GM19238 (cell line): ENCODE data around the gene ITPKB.
"Not testable (repeated sequence)": the region's sequence is repeated elsewhere in the genome, so short reads cannot be mapped to it uniquely, and the experiment has no call there.

Source experiments
- DNase-seq: peaks from one replicate; pipeline ENCODE4 v3.0.0; 2011; ENCODE audit warnings: low spot score; ENCODE audit not compliant: insufficient read length

ITPKB gene

DNA sequence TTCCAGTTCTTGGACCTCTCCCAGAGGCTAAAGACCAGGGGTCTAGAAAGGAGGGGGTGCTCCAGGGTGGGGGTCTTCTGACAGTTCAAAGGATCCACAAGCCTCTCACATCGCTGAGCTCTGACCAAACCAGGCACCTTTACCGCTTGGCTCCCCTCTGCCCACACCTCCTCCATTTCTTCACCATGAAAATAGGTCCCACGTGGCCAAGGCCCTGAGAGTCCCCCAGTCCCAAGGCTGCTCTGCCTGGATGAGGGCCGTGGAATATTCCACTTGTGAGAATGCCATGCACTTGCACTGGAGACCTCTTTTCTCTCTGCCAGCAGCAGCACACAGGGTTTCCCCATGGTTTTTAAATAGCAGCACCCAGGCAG, 87.4 kb downstream of the ITPKB start:
- no peak for DNase-seq

DNA sequence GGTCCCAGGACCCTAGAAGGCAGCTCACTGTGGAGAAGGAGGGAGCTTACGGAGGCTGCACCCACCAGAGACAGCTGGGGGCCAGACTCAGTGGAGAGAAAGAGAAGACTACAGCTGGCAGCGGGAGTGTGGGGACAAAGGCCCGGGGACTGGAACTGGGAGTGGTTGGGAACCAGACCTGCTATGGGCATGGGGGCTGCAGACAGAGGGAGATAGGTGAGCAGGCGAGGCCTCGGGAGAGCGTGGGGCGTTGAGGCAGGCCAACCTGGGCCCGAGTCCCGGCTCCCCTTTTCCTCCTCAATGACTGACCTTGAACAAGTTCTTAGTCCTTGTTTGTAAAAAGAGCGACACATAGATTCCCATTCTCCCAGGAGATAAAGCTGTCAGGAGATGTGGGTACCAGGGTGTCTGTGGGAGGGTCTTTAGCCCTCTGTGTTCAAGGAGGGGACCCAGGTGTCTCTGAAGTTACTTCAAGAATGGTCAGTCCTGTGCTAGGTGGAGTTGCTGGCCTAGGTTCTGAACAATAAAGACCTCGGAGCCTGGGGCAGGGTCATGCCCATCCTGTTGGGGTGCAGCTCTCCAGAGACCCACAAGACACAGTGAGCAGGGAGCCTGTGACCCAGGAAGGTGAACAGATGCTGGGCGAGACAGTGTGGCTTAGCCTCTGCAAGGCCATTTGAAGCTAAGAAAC, 87.9 kb downstream of the ITPKB start:
- no peak for DNase-seq

DNA sequence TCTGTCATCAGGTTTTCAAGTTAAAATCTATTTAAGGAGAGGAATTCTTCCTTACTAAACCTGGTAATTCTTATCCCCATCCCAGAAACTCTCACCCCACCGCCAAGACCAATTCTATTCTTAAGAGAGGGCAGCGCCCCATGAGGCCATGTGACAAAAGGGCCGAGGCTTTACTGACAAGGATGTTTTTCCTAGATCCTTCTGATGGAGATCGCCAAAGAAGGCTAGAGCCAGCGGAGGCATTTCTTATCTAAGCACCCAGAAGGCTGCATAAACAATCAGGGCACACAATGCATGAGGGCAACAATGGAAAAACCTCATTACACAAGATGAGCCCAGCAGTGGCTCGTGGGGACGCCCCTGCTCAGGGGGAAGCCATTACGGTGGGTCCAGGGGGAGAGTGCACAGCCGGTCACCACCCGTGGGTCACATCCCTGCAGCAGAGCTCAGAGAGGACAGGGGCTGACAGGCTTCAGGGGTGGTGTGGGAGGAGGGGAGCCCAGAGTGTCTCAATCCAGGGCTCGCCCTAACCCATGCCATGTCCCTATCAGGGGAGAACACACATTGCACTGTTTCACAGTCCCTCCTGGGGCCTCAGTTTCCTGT, 88.7 kb downstream of the ITPKB start:
- no peak for DNase-seq

DNA sequence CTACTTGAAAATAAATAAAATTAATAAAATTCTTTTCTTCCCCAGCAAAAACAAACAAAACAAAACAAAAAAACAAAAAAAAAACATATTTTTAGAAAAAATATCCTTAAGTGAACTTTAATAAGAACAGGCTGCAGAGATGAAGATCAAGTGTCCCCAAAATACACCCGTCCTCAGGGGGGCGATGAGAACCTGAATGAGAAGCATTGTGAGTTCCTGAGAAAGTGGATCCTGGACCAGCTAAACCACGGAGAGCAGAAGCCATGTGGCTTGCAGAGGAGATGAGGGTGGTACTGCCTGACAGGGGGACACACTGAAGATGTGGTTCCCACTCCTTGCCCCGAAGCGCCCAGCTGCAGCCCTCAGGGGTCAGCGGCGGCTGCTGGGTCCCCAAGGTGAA, 89.3 kb downstream of the ITPKB start:
- DNase-seq, result no peak

DNA sequence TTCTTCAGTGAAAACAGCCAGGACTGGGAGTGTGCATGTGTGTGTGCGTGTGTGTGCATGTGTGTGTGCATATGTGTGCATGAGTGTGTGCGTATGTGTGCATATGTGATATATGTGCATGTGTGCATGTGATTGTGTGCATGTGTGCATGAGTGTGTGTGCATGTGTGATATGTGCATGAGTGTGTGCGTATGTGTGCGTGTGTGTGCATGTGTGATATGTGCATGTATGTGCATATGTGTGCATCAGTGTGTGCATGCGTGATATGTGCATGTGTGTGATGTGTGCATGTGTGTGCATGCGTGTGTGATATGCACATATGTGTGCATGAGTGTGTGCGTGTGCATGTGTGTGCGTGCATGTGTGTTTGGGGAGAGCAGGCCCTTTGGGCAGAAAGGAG, 89.8 kb downstream of the ITPKB start:
- no peak for DNase-seq

DNA sequence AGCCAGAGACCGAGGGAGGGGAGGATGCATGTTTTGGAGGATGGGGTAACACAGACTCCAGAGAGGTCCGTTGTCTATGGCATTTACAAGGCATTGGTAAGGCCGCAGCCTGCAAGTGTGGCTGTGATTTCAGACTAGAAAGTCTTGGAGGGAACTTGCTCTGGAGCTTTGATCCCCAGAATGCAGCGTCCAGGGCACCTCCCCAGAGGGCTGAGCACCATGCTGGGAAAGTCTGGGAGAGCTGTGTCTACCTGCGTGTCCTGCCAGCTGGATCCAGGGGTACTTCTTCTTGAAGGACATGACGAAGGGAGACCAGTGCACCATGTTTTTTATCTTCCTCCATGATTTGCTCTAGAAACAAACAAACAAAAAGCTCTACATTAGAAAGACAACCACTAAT, 90.7 kb downstream of the ITPKB start:
- DNase-seq, result no peak

DNA sequence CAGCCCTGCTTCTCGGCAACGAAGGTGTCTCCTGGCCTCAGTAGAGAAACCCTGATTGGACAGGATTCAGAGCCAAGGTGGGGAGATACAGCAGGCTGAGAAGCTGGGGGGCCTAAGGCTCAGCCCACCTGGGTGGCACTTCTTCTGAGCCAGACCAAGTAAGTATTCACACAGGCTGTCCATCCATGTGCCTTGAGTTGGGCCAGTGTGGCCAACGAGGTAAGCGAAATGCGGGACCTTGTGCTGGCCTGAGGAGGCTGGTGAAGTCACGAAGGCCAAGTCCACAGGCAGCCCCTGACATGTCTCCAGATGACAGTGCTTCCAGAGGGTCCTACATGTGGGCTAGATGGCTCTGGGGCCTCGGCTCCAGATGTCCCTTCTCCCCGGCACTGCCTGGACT, 91.4 kb downstream of the ITPKB start:
- no peak for DNase-seq

DNA sequence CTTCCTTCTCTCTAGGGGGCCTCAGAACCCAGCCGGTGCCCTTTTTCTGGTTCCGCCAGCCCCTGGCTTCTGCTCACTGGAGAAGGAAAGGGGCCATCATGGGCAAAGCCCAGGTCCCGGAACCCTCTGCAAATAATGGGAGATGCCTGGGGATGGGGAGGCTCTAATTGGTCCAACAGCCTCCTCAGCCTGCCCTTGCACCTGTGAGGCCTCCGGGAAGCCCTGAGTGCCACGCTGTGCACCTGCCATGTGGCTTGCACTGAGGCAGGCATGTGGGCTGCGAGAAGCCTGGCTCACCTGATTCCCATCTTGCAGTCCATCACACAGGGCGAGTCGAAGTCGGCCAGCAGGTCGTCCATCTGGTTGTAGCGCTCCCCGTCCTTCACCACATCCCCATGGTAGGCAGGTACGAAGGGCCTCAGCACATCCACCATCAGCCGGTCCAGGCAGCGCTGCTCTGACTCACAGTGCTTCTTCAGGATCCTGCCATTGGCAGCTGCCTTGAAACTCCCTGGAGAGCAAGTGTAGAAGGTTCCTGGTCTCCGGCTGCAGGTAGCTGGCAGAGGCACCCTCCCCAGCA, 92.1 kb downstream of the ITPKB start:
- DNase-seq, result no peak

DNA sequence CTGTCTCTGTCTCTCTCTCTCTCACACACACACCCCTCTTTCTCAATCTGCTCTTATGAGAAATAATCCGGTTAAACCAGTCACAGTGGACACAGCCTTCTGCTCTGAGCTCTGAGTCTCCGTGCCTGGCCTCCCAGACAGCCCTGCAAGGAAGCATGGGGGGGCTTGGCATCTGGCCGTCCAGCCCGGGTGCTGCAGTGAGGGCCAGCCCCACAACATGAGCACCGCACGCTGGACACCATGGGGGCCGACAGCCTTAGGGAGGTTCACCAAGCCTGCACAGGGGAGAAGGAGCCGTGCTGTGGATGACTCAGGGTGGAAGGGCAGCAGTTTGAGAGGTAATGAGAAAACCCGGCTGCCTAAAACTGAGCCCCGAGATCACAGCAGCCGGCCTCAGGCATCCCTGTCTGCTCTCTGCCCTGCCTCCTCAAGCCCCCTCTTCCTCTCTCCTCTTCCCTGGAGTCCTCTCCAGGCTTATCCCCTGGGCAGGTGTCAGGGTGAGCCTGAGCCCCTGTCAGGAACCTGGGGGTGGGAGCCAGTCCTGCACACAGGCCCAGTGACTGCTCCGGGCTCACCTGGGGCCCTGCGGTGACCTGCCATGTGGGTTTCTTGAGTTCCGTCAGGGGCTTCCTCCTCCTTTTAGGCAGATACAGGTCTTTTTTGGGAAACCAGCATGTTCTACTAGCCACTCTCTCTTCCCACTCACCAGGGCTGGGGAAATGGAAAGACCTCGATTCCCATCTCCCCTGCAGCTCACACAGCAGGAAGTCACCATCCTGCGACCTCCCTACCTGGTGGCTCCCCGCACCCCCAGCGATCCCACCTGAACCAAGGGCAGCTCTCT, 92.8 kb downstream of the ITPKB start:
- DNase-seq, result no peak

DNA sequence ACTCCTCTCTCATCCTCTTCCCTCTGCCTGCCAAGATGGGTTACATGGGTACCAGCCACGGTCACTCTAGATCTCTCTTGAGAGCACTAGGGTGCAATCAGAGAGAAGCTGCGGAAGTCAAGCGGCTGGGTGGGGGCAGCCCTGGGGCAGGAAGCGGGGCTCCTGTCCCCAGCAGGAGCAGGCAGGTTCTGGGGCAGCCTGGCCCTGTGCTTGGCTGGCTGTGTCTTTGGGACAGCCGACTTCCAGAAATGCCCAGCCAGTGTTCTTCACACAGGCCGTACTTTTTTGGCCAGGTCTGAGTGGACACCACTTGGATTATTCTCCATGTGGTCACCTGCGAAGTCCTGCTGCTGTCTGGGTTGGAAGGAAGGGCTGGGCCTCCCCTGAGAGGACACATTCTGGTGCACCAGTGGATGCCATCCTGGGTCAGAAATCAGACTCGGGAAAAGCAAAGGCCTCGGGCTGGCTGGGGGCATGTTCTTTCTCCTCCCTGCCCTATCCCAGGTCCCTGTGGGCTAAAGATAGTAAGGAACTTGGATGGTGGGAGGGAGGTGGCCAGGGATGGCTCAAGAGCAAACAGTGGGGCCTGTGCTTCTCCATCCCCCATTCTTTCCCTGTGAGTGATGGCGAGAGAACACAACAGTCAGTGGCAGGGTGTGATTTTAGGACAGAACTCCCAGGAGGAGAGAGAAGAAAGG, 93.7 kb downstream of the ITPKB start:
- DNase-seq, result no peak

DNA sequence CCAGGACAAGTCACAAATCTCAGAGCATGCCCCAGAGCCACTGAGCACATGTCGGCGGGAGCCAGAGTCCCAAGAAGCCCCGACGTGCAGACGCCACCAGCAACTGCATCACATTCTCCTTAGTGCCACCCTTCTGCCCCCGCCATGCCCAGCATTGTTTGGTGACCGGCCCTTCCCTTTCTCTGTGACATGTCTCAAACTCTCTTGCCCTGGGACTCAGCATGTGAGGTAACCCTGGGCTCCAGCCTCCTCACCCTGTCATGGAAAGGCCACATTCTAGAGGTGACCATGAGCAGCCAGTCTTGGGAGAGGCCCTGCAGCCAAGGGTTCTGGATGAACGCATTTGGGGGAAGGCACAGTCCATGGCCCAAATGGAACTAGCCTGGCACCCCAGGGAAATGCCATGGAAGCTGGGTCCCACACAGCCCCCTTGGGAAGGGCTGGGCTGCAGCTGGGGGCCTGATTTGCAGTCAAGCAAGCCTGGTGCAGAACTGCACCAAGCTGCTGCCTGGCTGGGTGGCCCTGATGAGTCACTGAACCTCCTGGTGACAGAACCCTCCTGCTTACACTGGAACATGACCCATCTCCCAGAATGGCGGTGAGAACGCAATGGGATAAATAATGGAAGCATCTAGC, 94.4 kb downstream of the ITPKB start:
- no peak for DNase-seq

DNA sequence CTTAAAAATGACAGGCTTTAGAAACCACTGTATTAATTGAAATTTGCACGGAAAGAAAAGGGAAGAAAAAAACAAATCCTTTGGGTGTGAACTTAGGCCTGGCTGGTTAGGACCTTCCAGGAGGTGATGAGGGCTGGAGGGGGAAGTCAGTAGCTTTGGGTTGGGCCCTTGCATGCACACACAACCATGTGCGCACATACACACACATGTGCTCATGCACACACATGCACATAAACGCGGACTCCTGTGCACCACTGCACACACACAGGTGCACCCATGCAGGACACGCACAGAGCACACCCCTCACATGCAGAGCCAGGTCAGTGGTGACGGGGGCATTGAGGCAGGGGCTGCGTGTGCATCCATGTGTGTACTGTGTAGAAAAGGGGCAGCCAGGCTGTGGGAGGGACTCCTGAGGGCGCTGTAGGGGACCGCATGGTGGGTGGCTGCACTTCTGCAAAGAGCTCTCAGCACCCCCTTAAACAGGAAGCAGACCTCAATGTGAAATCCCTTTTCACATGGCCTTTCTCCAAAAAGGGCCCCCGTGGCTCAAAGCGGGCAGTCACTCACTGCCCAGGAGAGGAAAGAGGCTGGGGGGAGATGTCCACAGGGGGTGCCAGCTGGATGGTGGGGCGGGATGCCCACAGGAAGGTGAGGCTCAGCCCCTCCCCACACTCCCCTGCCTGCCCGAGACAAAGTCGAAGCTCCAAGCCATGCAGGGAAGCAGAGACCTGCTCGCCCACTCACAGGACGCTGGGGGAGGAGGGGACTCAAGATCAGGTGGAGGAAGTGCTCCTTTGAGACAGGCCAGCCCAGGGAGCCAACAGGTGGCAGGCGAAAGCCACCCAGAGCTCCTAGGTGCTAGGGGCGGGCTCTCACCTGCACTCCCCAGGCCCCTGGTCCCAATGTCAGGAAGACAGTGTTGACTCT, 95.2 kb downstream of the ITPKB start:
- peak; percentile 58 for DNase-seq

DNA sequence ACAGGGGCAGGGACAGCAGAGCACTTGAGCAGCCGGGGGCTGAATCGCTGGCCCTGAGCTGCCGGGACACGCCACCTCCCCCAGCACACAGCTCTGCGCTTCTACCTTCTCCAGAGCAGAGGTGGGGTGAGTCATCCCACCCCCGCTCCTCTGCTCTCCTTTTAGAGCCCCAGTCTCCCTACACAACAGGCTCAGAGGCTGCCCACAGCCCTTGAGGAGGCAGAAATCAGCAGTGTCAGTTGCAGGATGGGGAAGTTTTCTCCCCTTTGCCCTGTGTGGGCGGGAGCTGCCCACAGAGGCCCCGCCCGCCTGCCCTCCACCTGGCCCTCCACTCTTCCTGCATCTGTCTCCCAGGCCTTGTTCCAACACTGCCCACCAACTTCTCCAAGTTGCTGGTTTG, 95.9 kb downstream of the ITPKB start:
- peak; percentile 62 for DNase-seq

DNA sequence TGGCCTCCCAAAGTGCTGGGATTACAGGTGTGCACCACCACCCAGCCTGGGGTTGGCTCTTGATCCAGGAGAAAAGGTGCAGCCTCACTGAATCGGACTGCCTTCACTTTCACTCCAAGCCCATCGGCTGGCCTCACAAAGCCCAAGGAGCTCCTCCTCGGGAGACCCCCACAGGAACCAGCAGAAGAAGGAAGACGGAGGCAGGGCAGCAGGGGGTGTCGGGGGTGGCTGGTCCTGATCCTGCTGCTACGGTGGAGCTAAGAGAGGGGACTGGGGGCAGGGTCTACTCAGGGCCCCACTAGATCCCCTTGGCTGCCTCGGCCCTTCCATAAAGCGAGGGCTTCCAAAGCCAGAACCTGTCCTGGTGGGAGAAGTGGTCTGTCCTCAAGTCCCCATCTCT, 96.7 kb downstream of the ITPKB start:
- no peak for DNase-seq

DNA sequence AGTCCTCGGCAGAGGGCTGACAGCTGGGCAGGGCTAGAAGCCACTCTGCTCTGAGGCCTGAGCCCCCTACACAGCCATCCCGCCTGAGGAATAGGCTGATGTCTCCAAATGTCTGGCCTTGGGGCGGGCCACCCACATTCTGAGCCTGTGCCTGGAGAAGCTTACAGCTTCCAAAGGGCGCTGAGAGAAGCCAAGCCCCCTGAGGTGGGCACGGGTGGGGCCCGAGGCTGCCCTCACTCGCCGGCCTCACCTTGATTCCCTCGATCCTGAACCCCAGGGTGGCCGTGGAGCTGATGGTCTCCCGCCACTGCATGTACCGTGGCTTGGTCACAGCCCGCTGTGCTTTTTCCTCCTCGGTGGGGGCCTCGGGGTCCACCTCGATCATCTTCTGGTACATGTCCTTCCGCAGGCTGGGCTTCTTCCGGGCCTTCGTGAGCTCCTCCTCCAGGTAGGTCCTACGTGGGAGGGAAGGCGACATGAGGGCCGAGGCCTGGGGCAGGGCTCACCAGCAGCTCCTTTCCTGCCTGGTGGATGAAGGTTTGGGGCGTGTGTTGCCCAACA, 97.3 kb downstream of the ITPKB start:
- DNase-seq, result no peak

DNA sequence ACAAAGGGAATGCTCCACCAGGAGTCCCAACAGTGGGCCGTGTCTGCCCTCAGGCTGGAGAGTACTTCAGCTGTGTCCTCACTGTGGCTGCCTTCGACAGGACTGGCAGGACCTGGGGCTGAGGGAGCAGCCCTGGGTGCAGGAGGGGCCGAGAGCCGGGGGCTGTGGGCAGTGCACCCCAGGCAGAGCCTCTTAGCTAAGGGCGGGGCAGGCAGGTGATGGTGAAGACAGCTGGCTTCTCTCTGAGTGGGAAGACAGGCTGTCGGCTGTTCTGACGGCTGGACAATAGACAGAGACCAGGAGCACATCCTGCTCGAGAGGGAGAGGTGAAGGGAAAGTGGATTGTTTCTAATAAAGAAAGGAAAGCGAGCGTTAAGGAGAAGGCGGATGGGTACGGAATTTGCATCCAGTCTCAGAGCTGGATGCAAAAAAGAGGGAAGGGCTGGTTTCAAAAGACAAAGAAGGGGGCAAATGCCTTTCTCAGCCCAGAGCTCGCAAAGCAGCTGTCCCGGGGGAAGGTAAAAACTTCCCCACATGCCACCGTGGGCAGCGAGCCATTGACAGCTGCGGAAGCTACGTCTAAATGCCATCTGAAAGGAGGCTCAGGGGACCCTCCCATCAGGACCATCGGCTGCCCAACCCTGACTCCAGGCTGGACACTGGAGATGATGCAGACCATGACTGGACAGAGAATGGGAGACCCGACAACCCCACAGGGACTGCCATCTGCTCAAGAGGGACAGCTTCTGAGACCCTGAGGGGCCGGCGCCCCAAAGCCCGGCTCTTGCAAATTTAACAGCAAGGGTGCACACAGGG, 98.6 kb downstream of the ITPKB start:
- no peak for DNase-seq

DNA sequence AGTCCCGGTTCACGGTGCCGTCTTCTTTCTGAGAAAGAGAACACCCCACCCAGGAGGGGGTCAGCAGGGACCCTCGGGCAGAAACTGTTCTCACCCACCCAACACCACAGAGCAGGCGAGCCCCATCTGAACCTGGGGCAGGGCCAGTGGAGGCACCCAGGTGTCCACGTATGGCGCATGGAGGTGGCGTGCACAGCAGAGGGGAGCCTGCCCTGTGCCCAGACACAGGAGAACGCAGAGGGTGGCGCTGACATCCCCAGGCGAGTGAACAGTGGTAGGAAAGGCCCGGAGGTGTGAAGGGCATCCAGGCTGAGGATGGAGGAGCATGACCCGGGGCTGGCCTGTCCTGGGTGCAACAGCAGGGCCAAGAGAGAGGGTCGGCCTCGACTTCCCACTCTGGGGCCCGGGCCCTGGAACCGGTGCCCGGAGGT, 99.4 kb downstream of the ITPKB start:
- DNase-seq, result no peak

DNA sequence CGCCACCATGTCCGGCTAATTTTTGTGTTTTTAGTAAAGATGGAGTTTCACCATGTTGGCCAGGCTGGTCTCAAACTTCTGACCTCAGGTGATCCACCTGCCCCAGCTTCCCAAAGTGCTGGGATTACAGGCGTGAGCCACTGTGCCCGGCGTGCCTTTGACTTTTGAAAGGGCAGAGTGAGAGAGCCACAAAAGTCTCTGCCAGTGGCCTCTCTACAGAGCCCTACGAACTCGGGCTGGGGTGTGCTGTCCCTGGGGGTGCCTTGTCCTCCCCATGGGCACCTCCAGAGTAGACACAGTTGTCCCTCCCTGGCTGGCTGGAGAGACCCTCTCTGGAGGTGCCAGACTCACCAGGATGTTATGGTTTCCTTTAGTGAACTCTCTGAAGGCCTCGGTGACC, 99.9 kb downstream of the ITPKB start:
- not testable (repeated sequence) for DNase-seq

DNA sequence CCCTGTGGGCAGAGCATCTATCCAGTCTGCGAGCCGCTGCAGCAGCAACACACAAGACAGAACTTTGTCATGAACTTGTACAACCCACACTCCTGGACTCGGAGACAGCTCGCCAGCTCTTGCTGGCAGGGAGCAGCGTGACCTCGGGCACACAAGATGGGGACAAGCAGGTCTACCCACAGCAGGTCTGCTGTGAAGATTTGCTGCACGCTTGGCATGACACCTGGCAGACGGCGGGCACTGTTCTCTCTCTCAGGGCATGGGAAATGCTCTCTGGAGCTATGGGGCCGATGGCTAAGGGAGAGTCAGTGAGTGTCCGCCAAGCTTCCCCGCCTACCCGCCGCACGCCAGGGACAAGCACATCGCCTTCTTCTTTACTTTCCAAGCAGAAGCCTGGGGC, 100.5 kb downstream of the ITPKB start:
- DNase-seq, result no peak
